ENCODE data around the gene HMMR.

HMMR gene

DNA sequence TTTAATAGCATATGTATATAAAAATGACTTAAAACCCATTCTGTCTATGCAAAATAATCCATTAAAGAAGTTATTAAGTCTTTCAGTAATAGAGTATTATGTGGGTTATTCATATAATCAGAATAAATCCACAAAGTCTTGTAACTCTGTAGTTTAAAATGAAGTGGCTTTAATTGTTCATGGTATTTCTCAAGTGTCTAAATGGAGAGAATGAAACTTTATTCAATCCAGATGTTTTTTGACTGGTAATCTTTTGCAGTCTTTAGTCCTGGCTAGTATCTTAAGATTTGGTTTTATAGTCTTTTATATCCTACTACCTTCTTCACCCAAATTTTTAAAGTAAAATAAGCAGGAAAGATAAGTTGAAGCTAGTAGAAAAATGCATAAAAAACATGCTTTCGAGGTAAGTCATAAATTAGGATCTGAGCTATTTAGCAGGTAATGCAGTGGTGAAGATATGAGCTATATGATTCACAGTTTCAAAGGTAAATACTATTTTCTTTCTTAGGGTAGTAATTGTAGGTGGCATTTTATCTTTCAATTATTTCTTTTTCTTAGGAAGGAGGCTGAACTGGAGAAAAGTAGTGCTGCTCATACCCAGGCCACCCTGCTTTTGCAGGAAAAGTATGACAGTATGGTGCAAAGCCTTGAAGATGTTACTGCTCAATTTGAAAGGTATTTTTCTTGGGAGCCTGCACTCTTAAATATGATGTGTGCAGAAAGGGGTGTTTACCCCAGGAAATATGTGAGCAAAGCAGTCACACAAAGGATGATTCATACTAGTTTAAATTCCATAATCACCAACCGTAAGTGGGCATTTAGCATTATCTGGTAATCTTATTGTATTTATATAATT is 17.9 kb downstream of the HMMR start:
- Mint-ChIP-seq H3K4me3 (no peak overlapping the region), H3K27ac (no peak overlapping the region), H3K27me3 (no peaks in the 10 kb centered on the region), H3K9me3 (no peaks in the 10 kb centered on the region), H3K4me1 (ENCODE audit: low read depth) (peaks cover 6% of the 10 kb centered on the region), H3K36me3 (ENCODE audit: low read depth) (peaks cover 75% of the 10 kb centered on the region)

DNA sequence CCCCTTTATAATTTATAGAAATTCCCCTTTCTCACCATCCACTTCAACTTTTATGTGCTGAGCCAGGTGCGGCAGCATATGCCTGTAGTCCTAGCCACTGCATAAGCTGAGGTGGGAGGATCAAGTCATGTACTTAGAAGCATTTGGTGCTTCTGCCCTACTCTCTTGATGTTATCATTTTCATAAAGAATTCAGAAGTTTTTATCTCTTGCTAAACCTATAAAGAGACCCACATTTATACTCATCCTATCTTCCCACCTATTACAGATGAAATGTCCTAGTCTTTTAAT is 18.5 kb downstream of the HMMR start:
- Mint-ChIP-seq H3K27ac (no peak overlapping the region), H3K9me3 (no peaks in the 10 kb centered on the region), H3K4me1 (ENCODE audit: low read depth) (peaks cover 6% of the 10 kb centered on the region), H3K36me3 (ENCODE audit: low read depth) (peaks cover 75% of the 10 kb centered on the region), H3K4me3 (no peak overlapping the region), H3K27me3 (no peaks in the 10 kb centered on the region)

- Mint-ChIP-seq H3K9me3 (no peaks in the 10 kb centered on the region), H3K36me3 (ENCODE audit: low read depth) (peaks cover 63% of the 10 kb centered on the region), H3K27ac (no peak overlapping the region)
Observed at GRCh38 chr5:163489055-163489744, 28.8 kb downstream of the HMMR start.

GRCh38 chr5:163489745-163490075 is 29.3 kb downstream of the HMMR start:
- Mint-ChIP-seq H3K4me3 (no peak overlapping the region), H3K9me3 (no peaks in the 10 kb centered on the region), H3K4me1 (ENCODE audit: low read depth) (no peaks in the 10 kb centered on the region), H3K27ac (no peak overlapping the region), H3K27me3 (no peaks in the 10 kb centered on the region), H3K36me3 (ENCODE audit: low read depth) (peaks cover 60% of the 10 kb centered on the region)

More at GRCh38 chr5:163489055-163489744, 28.8 kb downstream of the HMMR start:
- no peaks in the 10 kb centered on the region for H3K27me3 Mint-ChIP-seq
- H3K4me1 Mint-ChIP-seq (ENCODE audit: low read depth): no peaks in the 10 kb centered on the region
- H3K4me3 Mint-ChIP-seq: no peak overlapping the region

GRCh38 chr5:163496286-163496685 is 35.9 kb downstream of the HMMR start:
- Mint-ChIP-seq H3K27me3 (no peaks in the 10 kb centered on the region), H3K27ac (no peak overlapping the region), H3K36me3 (ENCODE audit: low read depth) (peaks cover 7% of the 10 kb centered on the region), H3K9me3 (peaks cover 3% of the 10 kb centered on the region), H3K4me1 (ENCODE audit: low read depth) (no peaks in the 10 kb centered on the region), H3K4me3 (no peak overlapping the region)

GRCh38 chr5:163497315-163497714 is 36.9 kb downstream of the HMMR start:
- Mint-ChIP-seq H3K4me1 (ENCODE audit: low read depth) (no peaks in the 10 kb centered on the region), H3K27me3 (no peaks in the 10 kb centered on the region), H3K27ac (no peak overlapping the region), H3K9me3 (peaks cover 3% of the 10 kb centered on the region), H3K4me3 (no peak overlapping the region), H3K36me3 (ENCODE audit: low read depth) (peaks cover 5% of the 10 kb centered on the region)

DNA sequence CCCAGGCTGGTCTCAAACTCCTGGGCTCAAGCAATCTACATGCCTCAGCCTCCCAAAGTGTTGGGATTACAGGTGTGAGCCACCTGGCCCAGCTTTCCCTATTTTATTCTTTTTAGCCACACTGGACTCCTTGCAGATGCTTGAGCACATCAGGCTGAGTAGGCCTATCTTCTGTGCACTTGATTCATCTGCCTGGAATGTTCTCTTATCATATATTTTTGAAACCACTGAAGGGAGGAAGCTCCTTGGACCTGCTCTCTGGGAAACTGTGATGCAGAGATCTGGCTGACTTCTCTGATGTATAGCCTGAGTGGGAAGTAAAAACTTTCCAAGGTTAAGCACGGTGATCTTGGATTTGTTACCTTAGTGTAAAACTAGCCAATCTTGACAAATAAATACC is 38.5 kb downstream of the HMMR start:
- H3K36me3 Mint-ChIP-seq (ENCODE audit: low read depth): no peaks in the 10 kb centered on the region
- no peak overlapping the region for H3K4me3 Mint-ChIP-seq
- peaks cover 3% of the 10 kb centered on the region for H3K9me3 Mint-ChIP-seq
- no peaks in the 10 kb centered on the region for H3K27me3 Mint-ChIP-seq
- peaks cover 15% of the 10 kb centered on the region for H3K4me1 Mint-ChIP-seq (ENCODE audit: low read depth)
- H3K27ac Mint-ChIP-seq: no peak overlapping the region

GRCh38 chr5:163502521-163502920 is 42.1 kb downstream of the HMMR start:
- Mint-ChIP-seq H3K27ac (peak overlapping the region; percentile 90), H3K4me3 (peak overlapping the region; percentile 98), H3K4me1 (ENCODE audit: low read depth) (peaks cover 24% of the 10 kb centered on the region), H3K9me3 (no peaks in the 10 kb centered on the region), H3K36me3 (ENCODE audit: low read depth) (peaks cover 3% of the 10 kb centered on the region), H3K27me3 (no peaks in the 10 kb centered on the region)

- Mint-ChIP-seq H3K27me3 (no peaks in the 10 kb centered on the region), H3K27ac (peak overlapping the region; percentile 98), H3K4me1 (ENCODE audit: low read depth) (peaks cover 32% of the 10 kb centered on the region), H3K9me3 (no peaks in the 10 kb centered on the region), H3K4me3 (peak overlapping the region; percentile 98), H3K36me3 (ENCODE audit: low read depth) (peaks cover 3% of the 10 kb centered on the region)
Observed at GRCh38 chr5:163503106-163504078, 43.0 kb downstream of the HMMR start.

DNA sequence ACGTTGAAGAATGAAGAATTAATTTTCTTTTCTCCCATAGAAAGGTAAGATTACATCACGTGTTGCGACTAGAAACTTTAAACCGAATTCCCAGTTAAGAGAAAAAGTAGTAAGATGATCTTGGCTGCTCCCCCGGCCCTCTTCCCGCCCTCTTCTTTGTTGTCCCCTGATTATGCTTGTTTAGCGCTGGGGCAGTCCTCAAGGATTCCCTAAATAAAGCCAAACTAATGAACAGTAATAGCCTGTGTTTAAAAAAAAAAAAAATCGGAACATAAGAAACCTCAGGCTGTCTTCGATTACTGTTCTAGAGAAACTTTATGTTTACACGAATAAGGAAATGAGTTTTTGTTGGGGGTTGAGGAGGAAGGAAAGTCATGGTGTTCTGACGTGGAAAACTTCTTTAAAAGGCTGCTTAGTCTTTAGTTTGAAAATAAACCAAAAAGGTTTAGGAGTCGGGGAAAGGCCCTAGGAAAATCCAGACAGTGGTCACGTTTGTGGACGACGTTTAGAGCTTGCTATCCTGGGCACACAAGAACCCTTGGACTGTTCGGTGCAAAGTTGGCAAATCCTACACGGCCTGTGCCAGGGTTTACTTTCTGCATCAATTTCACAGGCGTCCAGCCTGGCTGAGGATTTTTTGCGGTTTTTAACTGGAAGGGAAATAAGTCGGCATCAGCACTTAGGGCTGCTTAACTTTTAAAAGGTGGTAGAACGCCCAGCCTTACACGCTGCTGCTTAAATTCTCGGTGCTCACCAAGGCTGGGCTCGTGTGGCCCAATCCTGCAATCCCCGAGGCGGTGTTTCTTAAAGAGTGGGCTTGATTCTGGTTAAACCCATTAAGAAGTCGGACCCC is 43.9 kb downstream of the HMMR start:
- H3K4me3 Mint-ChIP-seq: peak overlapping the region; percentile 98
- H3K36me3 Mint-ChIP-seq (ENCODE audit: low read depth): peaks cover 3% of the 10 kb centered on the region
- H3K9me3 Mint-ChIP-seq: no peaks in the 10 kb centered on the region
- no peaks in the 10 kb centered on the region for H3K27me3 Mint-ChIP-seq
- peaks cover 41% of the 10 kb centered on the region for H3K4me1 Mint-ChIP-seq (ENCODE audit: low read depth)
- peak overlapping the region; percentile 98 for H3K27ac Mint-ChIP-seq

DNA sequence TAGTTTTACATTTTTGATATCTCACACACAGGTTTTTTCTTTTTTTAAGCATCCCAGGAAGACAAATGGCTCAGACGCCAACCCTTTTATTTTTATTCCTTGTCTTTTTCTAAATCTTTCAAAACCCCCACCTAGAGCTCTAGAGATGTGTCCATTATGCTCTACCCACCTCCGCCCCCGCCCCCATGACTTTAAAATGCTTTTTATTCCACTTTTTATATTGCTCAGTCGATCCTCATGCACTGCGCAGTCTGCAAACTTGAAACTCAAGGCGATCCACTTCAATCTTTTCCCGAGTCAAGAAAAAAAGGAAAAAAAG is 44.6 kb downstream of the HMMR start:
- Mint-ChIP-seq H3K9me3 (no peaks in the 10 kb centered on the region), H3K4me1 (ENCODE audit: low read depth) (peaks cover 48% of the 10 kb centered on the region), H3K27me3 (no peaks in the 10 kb centered on the region), H3K4me3 (peak overlapping the region; percentile 98), H3K36me3 (ENCODE audit: low read depth) (peaks cover 3% of the 10 kb centered on the region), H3K27ac (peak overlapping the region; percentile 98)

GRCh38 chr5:163505368-163506094 is 45.1 kb downstream of the HMMR start, which contains the start of gene MAT2B:
Gene MAT2B, plus strand, starts transcription at chr5:163505619. Its CDS starts 68 bp downstream, at chr5:163505687.
- peaks cover 53% of the 10 kb centered on the region for H3K4me1 Mint-ChIP-seq (ENCODE audit: low read depth)
- H3K36me3 Mint-ChIP-seq (ENCODE audit: low read depth): peaks cover 3% of the 10 kb centered on the region
- H3K4me3 Mint-ChIP-seq: peak within 1 kb of the TSS; percentile 98

GRCh38 chr5:163506095-163506457 is 45.6 kb downstream of the HMMR start:
- Mint-ChIP-seq H3K27me3 (no peaks in the 10 kb centered on the region), H3K9me3 (no peaks in the 10 kb centered on the region), H3K27ac (peak overlapping the region; percentile 98), H3K4me3 (peak overlapping the region; percentile 98), H3K36me3 (ENCODE audit: low read depth) (peaks cover 7% of the 10 kb centered on the region), H3K4me1 (ENCODE audit: low read depth) (peaks cover 58% of the 10 kb centered on the region)

More at GRCh38 chr5:163505368-163506094, 45.1 kb downstream of the HMMR start, which contains the start of gene MAT2B:
- Mint-ChIP-seq H3K27ac (peak within 1 kb of the TSS; percentile 98), H3K27me3 (no peaks in the 10 kb centered on the region), H3K9me3 (no peaks in the 10 kb centered on the region)

DNA sequence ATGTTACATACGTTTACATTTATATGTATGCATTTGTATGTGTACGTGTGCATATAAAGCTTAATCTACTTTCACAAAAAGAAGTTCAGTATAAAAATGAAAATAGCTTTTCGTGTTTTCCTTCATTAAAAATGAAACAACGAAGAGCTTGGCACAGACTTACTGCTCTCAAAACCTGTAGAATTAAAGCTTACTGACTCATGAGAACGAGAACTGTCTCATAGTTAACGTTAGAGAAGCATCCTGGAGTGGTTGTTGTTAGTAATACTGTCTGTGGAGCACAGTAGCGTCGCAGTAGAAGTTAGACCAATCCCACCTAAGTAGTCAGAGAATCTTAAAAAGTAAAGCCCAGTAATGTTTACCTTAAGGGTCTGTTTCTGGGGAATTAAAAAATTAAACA is 46.3 kb downstream of the HMMR start:
- Mint-ChIP-seq H3K36me3 (ENCODE audit: low read depth) (peaks cover 8% of the 10 kb centered on the region), H3K4me3 (peak overlapping the region; percentile 98), H3K4me1 (ENCODE audit: low read depth) (peaks cover 62% of the 10 kb centered on the region), H3K27me3 (no peaks in the 10 kb centered on the region), H3K27ac (peak overlapping the region; percentile 98), H3K9me3 (no peaks in the 10 kb centered on the region)
